SU-DHL-6 (cell line): ENCODE measurements around the gene CCNYL1.

Experiments
- H2AFZ ChIP-seq: fragments of 200-600 bp; sonication (generic); 2 replicates; pipeline ENCODE4 v1.6.1; 2014; ENCODE audit warnings: low read depth, mild to moderate bottlenecking, moderate library complexity, mixed read lengths, antibody characterized with exemption, low read length; ENCODE audit not compliant: severe bottlenecking
- H3F3A ChIP-seq: fragments of 200-600 bp; shearing (Covaris generic); 2 replicates; pipeline ENCODE4 v1.6.0; 2016; ENCODE audit warnings: antibody characterized with exemption, mild to moderate bottlenecking; ENCODE audit not compliant: insufficient read depth
- H3K27ac ChIP-seq: fragments of 200-600 bp; sonication (generic); 2 replicates; pipeline ENCODE4 v1.5.1; 2016; ENCODE audit warnings: low read depth, mild to moderate bottlenecking, low read length, moderate library complexity, mixed read lengths
- H3K27me3 ChIP-seq: fragments of 200-600 bp; sonication (generic), shearing (Covaris generic); 2 replicates; pipeline ENCODE4 v1.6.0; 2014; ENCODE audit warnings: mild to moderate bottlenecking, low read length
- H3K36me3 ChIP-seq: fragments of 200-600 bp; sonication (generic); 2 replicates; pipeline ENCODE4 v1.6.1; 2014; ENCODE audit warnings: mild to moderate bottlenecking, low read length, mixed read lengths
- H3K4me2 ChIP-seq: fragments of 300-600, 200-600 bp; shearing (Covaris generic), sonication (generic); 2 replicates; pipeline ENCODE4 v1.6.0; 2014; ENCODE audit warnings: low read length, low read depth, mild to moderate bottlenecking; ENCODE audit not compliant: poor library complexity, severe bottlenecking
- H3K4me3 ChIP-seq: fragments of 200-600 bp; sonication (generic); 2 replicates; pipeline ENCODE4 v1.5.1; 2014; ENCODE audit warnings: antibody characterized with exemption, low read length, mild to moderate bottlenecking, mixed read lengths; ENCODE audit not compliant: insufficient read depth, poor library complexity, severe bottlenecking
- H3K79me2 ChIP-seq: fragments of 200-600 bp; sonication (generic); 2 replicates; pipeline ENCODE4 v1.6.1; 2014; ENCODE audit warnings: mild to moderate bottlenecking, low read length, moderate library complexity; ENCODE audit not compliant: insufficient read depth
- H3K9ac ChIP-seq: fragments of 200-600 bp; sonication (generic); 2 replicates; pipeline ENCODE4 v1.7.0; 2014; ENCODE audit warnings: mild to moderate bottlenecking, low read length
- H3K9me2 ChIP-seq: fragments of 200-600 bp; sonication (generic); replicated peaks from 2 replicates; pipeline ENCODE4 v1.6.1; 2014; ENCODE audit warnings: low read length; ENCODE audit not compliant: insufficient read depth
- H3K9me3 ChIP-seq: fragments of 200-600 bp; sonication (generic); 2 replicates; pipeline ENCODE4 v1.6.1; 2014; ENCODE audit warnings: low read length, mixed read lengths; ENCODE audit not compliant: insufficient read depth
- H4K20me1 ChIP-seq: fragments of 200-600 bp; sonication (generic); 2 replicates; pipeline ENCODE4 v1.6.1; 2014; ENCODE audit warnings: low read depth, mild to moderate bottlenecking, antibody characterized with exemption, low read length, moderate library complexity, mixed read lengths
- EZH2phosphoT487 ChIP-seq: fragments of 200-600 bp; sonication (generic), shearing (Covaris generic); conservative IDR thresholded peaks from 2 replicates; pipeline ENCODE4 v1.6.1; 2018; ENCODE audit warnings: mild to moderate bottlenecking, antibody characterized with exemption, low read length, moderate library complexity, mixed read lengths
- TF ChIP-seq, protein P1 (sequence below): fragments of 200-600 bp; sonication (generic); IDR thresholded peaks from one replicate; pipeline ENCODE4 v1.5.1; 2017; ENCODE audit warnings: antibody characterized with exemption, mild to moderate bottlenecking, low read length, moderate library complexity; ENCODE audit not compliant: insufficient read depth, poor library complexity, severe bottlenecking

The CCNYL1 gene

DNA sequence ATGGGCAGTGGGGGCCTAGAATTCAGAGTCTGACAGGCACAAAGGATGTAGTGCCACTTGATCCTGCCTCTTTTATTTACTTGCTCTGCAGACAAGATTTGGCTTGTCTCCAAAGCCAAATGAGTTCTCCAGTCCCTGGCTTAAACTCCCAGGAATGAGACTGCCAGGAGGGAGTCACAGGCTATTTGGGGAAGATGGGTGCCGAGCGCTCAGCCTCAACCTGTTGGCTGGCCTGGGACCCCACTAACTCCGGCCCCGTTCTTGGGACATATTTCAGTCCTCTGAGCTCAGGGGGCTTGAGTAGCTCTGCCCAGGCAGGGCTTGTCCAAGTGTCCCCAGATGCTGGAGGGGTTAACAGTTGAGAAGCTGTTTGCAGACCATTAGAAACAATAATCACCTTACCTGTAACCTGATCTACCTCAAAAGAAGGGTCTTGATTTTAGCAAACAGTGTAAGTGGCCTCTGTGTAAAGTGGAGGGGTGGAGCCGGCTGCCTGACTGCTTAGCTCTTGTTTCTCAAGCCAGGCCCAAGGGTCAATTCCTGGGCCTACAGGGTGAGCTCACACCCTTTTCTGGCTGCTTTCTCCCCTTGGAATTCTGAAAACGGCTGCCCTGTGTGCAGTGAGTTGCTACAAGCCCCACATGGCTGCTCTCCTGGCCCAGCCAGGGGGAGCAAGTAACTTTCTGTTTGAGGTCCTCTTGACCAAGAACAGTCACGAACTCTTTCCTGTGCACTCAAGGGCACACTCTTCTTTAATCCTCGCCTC lies 85.3 kb downstream of the CCNYL1 start:
- TF ChIP-seq, protein P1, sequence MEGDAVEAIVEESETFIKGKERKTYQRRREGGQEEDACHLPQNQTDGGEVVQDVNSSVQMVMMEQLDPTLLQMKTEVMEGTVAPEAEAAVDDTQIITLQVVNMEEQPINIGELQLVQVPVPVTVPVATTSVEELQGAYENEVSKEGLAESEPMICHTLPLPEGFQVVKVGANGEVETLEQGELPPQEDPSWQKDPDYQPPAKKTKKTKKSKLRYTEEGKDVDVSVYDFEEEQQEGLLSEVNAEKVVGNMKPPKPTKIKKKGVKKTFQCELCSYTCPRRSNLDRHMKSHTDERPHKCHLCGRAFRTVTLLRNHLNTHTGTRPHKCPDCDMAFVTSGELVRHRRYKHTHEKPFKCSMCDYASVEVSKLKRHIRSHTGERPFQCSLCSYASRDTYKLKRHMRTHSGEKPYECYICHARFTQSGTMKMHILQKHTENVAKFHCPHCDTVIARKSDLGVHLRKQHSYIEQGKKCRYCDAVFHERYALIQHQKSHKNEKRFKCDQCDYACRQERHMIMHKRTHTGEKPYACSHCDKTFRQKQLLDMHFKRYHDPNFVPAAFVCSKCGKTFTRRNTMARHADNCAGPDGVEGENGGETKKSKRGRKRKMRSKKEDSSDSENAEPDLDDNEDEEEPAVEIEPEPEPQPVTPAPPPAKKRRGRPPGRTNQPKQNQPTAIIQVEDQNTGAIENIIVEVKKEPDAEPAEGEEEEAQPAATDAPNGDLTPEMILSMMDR = no peak
- TF ChIP-seq EZH2phosphoT487 = no peak
- Histone ChIP-seq H3K36me3 (no peaks in the 10 kb centered on the region), H3K4me2 (no peak overlapping the region), H4K20me1 (no peaks in the 10 kb centered on the region), H3K4me3 (no peak overlapping the region), H3F3A (no peaks in the 10 kb centered on the region), H2AFZ (no peak overlapping the region), H3K27ac (no peak overlapping the region), H3K9me3 (no peaks in the 10 kb centered on the region), H3K79me2 (no peaks in the 10 kb centered on the region), H3K27me3 (no peaks in the 10 kb centered on the region), H3K9ac (no peak overlapping the region), H3K9me2 (no peaks in the 10 kb centered on the region)

DNA sequence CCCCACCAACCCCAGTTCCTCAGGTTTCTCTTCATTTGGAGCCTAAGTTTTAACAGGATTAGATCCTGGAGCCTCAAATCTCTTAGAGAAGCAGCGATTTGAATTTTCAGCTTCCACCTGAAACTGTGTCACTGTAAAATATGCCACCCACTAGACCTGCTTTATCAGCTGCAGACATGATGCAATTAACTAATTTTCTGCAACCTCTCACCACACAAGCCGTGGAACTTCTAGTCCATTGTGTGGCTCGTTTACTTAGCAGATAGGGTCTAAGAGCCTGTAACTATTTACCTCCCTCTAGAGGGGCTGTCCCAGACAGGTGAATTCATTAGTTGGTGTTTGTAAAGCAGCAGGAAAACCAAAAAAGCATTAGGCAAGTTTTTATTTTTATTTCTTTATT lies 89.8 kb downstream of the CCNYL1 start:
- H3K27me3 ChIP-seq = no peaks in the 10 kb centered on the region
- no peak overlapping the region for H3K27ac ChIP-seq
- H4K20me1 ChIP-seq = no peaks in the 10 kb centered on the region
- H3K9me2 ChIP-seq = no peaks in the 10 kb centered on the region
- no peaks in the 10 kb centered on the region for H3K9me3 ChIP-seq
- H3F3A ChIP-seq = no peaks in the 10 kb centered on the region
- no peaks in the 10 kb centered on the region for H3K79me2 ChIP-seq
- no peaks in the 10 kb centered on the region for H3K36me3 ChIP-seq
- TF ChIP-seq, protein P1 = no peak
- no peak for TF ChIP-seq EZH2phosphoT487
- H3K4me2 ChIP-seq = no peak overlapping the region
- H2AFZ ChIP-seq = no peak overlapping the region
- no peak overlapping the region for H3K4me3 ChIP-seq
- H3K9ac ChIP-seq = no peak overlapping the region

DNA sequence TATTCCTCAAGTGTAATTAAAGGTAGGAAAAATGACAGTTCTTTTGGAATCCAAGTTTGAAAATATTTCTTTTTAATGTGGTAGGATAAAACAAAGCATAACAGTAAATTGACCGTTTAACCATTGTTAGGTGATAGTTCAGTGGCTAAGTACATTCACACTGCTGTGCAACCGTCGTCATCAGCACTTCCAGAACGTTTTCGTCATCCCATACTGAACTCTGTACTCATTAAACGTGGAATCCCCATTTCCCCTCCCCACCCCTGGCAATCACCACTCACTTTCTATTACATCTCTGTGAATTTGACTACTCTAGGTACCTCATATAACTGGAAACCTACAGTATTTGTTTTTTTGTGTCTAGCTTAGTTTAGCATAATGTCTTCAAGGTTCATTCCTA lies 91.2 kb downstream of the CCNYL1 start:
- Histone ChIP-seq H3K9me2 (no peaks in the 10 kb centered on the region), H3K4me2 (no peak overlapping the region), H3K27ac (no peak overlapping the region), H3K27me3 (no peaks in the 10 kb centered on the region), H2AFZ (no peak overlapping the region), H3K9me3 (no peaks in the 10 kb centered on the region), H3K9ac (no peak overlapping the region), H3F3A (no peaks in the 10 kb centered on the region), H3K36me3 (no peaks in the 10 kb centered on the region), H4K20me1 (no peaks in the 10 kb centered on the region), H3K79me2 (no peaks in the 10 kb centered on the region), H3K4me3 (no peak overlapping the region)
- TF ChIP-seq, protein P1 = no peak
- no peak for TF ChIP-seq EZH2phosphoT487
